Measurements from ENCODE around the gene CALHM1.
"Not testable (repeated sequence)": the region's sequence is repeated elsewhere in the genome, so short reads cannot be mapped to it uniquely, and the experiment has no call there.

CALHM1 gene, protein sequence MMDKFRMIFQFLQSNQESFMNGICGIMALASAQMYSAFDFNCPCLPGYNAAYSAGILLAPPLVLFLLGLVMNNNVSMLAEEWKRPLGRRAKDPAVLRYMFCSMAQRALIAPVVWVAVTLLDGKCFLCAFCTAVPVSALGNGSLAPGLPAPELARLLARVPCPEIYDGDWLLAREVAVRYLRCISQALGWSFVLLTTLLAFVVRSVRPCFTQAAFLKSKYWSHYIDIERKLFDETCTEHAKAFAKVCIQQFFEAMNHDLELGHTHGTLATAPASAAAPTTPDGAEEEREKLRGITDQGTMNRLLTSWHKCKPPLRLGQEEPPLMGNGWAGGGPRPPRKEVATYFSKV

GRCh38 chr10:103458720-103459119 lies at the start of gene CALHM1:
Gene CALHM1, minus strand, starts transcription at chr10:103458900. Its CDS starts 149 bp downstream, at chr10:103458751.
- in situ Hi-C loops (cut with HindIII; ENCODE audit: low sequenced_read_pairs) = no loop called here

GRCh38 chr10:103507235-103508191 lies 48.8 kb upstream of the CALHM1 start:
- in situ Hi-C loops (cut with HindIII; ENCODE audit: low sequenced_read_pairs) = no loop called here

DNA sequence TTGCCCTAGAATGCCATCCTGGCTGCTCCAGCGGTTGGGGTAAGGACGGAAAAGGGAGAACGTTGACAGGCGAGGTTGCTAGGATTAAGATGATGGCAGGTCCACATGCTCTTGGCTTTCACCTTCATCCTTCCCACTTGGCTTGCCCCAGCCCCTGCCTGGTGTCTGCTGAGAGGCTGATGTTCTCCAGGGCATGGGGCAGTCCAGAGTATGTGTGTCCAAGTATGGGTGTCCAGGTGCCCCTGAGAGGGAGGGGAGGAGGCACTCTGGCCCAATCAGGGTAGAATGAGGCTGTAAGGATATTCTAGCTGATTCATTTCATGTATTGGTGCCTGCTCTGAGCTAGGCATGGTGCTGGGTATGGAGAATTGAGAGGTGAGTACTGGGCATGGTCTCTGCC lies 47.4 kb upstream of the CALHM1 start:
- in situ Hi-C loops (cut with HindIII; ENCODE audit: low sequenced_read_pairs) = no loop called here

- in situ Hi-C loops (cut with HindIII; ENCODE audit: low sequenced_read_pairs) = no loop called here
Observed at GRCh38 chr10:103504181-103504783, 45.6 kb upstream of the CALHM1 start.

- in situ Hi-C loops (cut with HindIII; ENCODE audit: low sequenced_read_pairs) = not testable (repeated sequence)
Observed at GRCh38 chr10:103503777-103504176, 45.1 kb upstream of the CALHM1 start.

GRCh38 chr10:103502849-103503660 lies 44.4 kb upstream of the CALHM1 start:
- in situ Hi-C loops (cut with HindIII; ENCODE audit: low sequenced_read_pairs) = no loop called here

GRCh38 chr10:103501186-103501585 lies 42.5 kb upstream of the CALHM1 start:
- in situ Hi-C loops (cut with HindIII; ENCODE audit: low sequenced_read_pairs) = no loop called here

DNA sequence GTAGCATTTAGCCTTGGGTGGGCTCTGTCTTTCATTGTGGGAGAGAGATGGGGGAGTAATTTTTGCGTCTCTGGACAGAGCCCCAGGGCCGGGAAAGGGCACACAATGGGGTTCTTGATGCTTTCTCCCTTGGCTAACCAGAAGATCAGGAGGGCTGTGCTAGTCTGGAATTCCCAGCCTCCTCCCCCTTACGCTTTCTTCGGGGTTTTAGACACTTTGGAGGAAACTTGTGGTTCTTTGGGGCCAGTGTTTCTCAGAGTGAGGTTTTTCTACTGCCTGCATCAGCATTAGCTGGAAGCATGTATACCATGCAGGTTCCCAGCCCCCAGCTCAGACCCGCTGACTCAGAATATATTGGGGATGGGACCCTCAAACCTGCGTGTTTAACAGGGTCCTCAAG lies 41.8 kb upstream of the CALHM1 start:
- in situ Hi-C loops (cut with HindIII; ENCODE audit: low sequenced_read_pairs) = no loop called here

GRCh38 chr10:103499881-103500280 lies 41.2 kb upstream of the CALHM1 start:
- in situ Hi-C loops (cut with HindIII; ENCODE audit: low sequenced_read_pairs) = no loop called here

DNA sequence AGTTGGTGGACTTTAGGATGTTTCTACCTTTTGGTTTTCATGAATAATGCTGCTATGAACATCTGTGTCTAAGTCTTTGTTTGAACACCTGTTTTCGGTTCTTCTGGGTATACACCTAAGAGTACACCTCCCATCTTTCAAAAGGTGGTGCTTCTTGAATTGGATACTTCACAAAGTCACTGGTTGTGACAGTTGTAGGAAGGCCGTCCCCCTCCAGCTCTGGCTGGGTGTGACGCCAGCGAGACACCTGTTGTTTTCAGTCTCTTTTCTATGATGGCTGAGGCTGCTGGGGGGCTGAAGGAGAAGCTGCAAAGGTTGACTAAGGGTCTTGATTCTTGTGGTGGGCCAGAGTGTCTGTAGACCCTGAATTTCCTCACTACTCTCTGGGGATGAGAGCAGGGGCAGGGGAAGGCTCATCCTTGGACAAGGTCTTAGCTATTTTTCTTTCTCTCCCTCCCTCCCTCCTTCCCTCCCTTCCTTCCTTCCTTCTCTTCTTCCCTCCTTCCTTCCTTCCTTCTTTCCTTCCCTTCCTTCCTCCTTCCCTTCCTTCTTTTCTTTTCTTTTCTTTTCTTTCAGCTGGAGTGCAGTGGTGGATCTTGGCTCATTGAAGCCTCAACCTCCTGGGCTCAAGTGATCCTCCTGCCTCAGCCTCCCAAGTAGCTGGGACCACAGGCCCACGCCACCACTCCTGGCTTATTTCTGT lies 40.4 kb upstream of the CALHM1 start:
- in situ Hi-C loops (cut with HindIII; ENCODE audit: low sequenced_read_pairs) = no loop called here

GRCh38 chr10:103497161-103497915 lies 38.6 kb upstream of the CALHM1 start:
- in situ Hi-C loops (cut with HindIII; ENCODE audit: low sequenced_read_pairs) = no loop called here

DNA sequence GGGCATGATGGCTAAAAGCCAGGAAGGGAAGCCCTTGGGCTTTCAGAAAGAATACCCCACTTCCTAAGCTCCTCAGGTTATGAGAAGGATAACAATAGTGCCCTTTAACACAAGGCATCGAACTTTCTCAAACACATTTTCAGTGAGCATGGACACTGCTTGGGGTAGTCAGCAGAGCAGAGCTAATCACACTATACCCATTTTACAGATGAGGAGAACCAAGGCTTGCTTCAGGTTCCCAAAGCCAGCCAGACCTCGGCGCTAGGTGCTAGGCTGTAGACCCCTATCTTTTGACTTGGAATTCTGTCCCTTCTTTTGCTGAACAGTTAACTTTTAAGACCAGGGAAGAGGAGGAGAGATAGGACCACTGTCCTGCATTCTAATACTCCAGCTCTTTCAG lies 36.6 kb upstream of the CALHM1 start:
- in situ Hi-C loops (cut with HindIII; ENCODE audit: low sequenced_read_pairs) = no loop called here

- in situ Hi-C loops (cut with HindIII; ENCODE audit: low sequenced_read_pairs) = loop anchor here (5.0 kb wide), 1 partner anchor 42 kb away; the partner anchor contains the start of gene CALHM2
Observed at GRCh38 chr10:103493916-103494877, 35.5 kb upstream of the CALHM1 start.

- in situ Hi-C loops (cut with HindIII; ENCODE audit: low sequenced_read_pairs) = loop anchor here (5.0 kb wide), 1 partner anchor 41 kb away; the partner anchor contains the start of gene CALHM2
Observed at GRCh38 chr10:103493362-103493915, 34.7 kb upstream of the CALHM1 start, which contains the start of gene NEURL1. Gene NEURL1, plus strand, starts transcription at chr10:103493705. Its CDS starts 683 bp downstream, at chr10:103494388.

GRCh38 chr10:103492655-103493261 lies 34.1 kb upstream of the CALHM1 start:
- in situ Hi-C loops (cut with HindIII; ENCODE audit: low sequenced_read_pairs) = loop anchor here (5.0 kb wide), 1 partner anchor 40 kb away; the partner anchor contains the start of gene CALHM2

- in situ Hi-C loops (cut with HindIII; ENCODE audit: low sequenced_read_pairs) = loop anchor here (5.0 kb wide), 1 partner anchor 40 kb away; the partner anchor contains the start of gene CALHM2
Observed at GRCh38 chr10:103491729-103492364, 33.1 kb upstream of the CALHM1 start.
